CD4-positive, alpha-beta T cell treated with Interleukin-2 at 100 ng/mL for 4 hours (primary cell): ENCODE results near the gene ECD.

Experiments
- DNase-seq: peaks from one replicate; pipeline ENCODE4 v3.0.0-alpha.2; 2020; ENCODE audit warnings: low spot score

Gene ECD

GRCh38 chr10:73096449-73097304, 71.1 kb downstream of the ECD start, which contains the start of gene P4HA1:
Gene P4HA1, minus strand, starts transcription at chr10:73096866. Its CDS starts 21,983 bp downstream, at chr10:73074883.
- DNase-seq, result peak; percentile 100

GRCh38 chr10:73096041-73096448, 71.8 kb downstream of the ECD start:
- DNase-seq, result peak; percentile 64

GRCh38 chr10:73095481-73096021, 72.3 kb downstream of the ECD start:
- peak; percentile 30 for DNase-seq

GRCh38 chr10:73094986-73095480, 72.8 kb downstream of the ECD start:
- DNase-seq, result no peak

- no peak for DNase-seq
Measured at GRCh38 chr10:73093922-73094850, 73.6 kb downstream of the ECD start.

GRCh38 chr10:73092830-73093229, 75.0 kb downstream of the ECD start:
- no peak for DNase-seq

- DNase-seq, result no peak
Measured at GRCh38 chr10:73088304-73088703, 79.5 kb downstream of the ECD start.

GRCh38 chr10:73086816-73087215, 81.0 kb downstream of the ECD start:
- DNase-seq, result no peak

- no peak for DNase-seq
Measured at GRCh38 chr10:73084209-73084608, 83.6 kb downstream of the ECD start.
